MM.1S (cell line): ENCODE data around the gene TBC1D22B.

Source experiments
- CTCF ChIP-seq: fragments of 300-600 bp; sonication (generic); IDR thresholded peaks from 2 replicates; pipeline ENCODE4 v1.5.1; 2016; ENCODE audit warnings: antibody characterized with exemption, low read length, mixed read lengths
- EZH2 ChIP-seq: fragments of 300-600 bp; sonication (generic); optimal IDR thresholded peaks from 2 replicates; pipeline ENCODE3; 2017; ENCODE audit warnings: low read depth, mild to moderate bottlenecking, antibody characterized with exemption, low read length, mixed read lengths
- EZH2phosphoT487 ChIP-seq: fragments of 300-600 bp; sonication (generic); IDR thresholded peaks from 2 replicates; pipeline ENCODE4 v1.6.1; 2018; ENCODE audit warnings: antibody characterized with exemption, low read length

- TF ChIP-seq EZH2phosphoT487 (no peak), CTCF (no peak), EZH2 (no peak)
These were observed 99.7 kb downstream of the TBC1D22B start for GRCh38 chr6:37357288-37357687.
